Mesendoderm (in vitro differentiated cells): ENCODE results near the gene PTPRZ1.

ENCODE experiments used
- DNase-seq: peaks from one replicate; pipeline ENCODE4 v3.0.0; 2013
- H2AK5ac ChIP-seq: 2 replicates; pipeline ENCODE4 v1.6.1; 2013; ENCODE audit warnings: low read length, inconsistent platforms
- H2BK120ac ChIP-seq: 2 replicates; pipeline ENCODE4 v1.6.1; 2013; ENCODE audit warnings: low read depth, mild to moderate bottlenecking, low read length, moderate library complexity, mixed read lengths
- H2BK15ac ChIP-seq: replicated peaks from 2 replicates; pipeline ENCODE4 v1.6.1; 2013; ENCODE audit warnings: low read depth, mild to moderate bottlenecking, moderate library complexity
- H2BK5ac ChIP-seq: 2 replicates; pipeline ENCODE4 v1.6.1; 2013; ENCODE audit warnings: low read length, inconsistent platforms
- H3K18ac ChIP-seq: 2 replicates; pipeline ENCODE4 v1.6.1; 2013; ENCODE audit warnings: mild to moderate bottlenecking, low read length, mixed read lengths
- H3K23ac ChIP-seq: one replicate; pipeline ENCODE4 v1.6.1; 2013; ENCODE audit warnings: low read length
- H3K27ac ChIP-seq: 2 replicates; pipeline ENCODE4 v1.5.1; 2013; ENCODE audit warnings: low read depth, mild to moderate bottlenecking, inconsistent platforms, low read length, moderate library complexity
- H3K27me3 ChIP-seq: 2 replicates; pipeline ENCODE4 v1.6.1; 2013; ENCODE audit warnings: low read length, control low read depth, mild to moderate bottlenecking, inconsistent platforms; ENCODE audit not compliant: insufficient read depth, poor library complexity
- H3K36me3 ChIP-seq: 2 replicates; pipeline ENCODE4 v1.6.1; 2013; ENCODE audit warnings: low read length, inconsistent platforms; ENCODE audit not compliant: control insufficient read depth, insufficient read depth
- H3K4ac ChIP-seq: one replicate; pipeline ENCODE4 v1.6.1; 2013; ENCODE audit warnings: low read depth, mild to moderate bottlenecking, low read length, moderate library complexity
- H3K4me1 ChIP-seq: 2 replicates; pipeline ENCODE4 v1.6.1; 2013; ENCODE audit warnings: low read depth, low read length, inconsistent platforms; ENCODE audit not compliant: control insufficient read depth
- H3K4me2 ChIP-seq: 2 replicates; pipeline ENCODE4 v1.6.1; 2013; ENCODE audit warnings: low read length
- H3K4me3 ChIP-seq: 2 replicates; pipeline ENCODE4 v1.5.1; 2013; ENCODE audit warnings: mild to moderate bottlenecking, low read length
- H3K56ac ChIP-seq: one replicate; pipeline ENCODE4 v1.6.1; 2013; ENCODE audit warnings: low read length
- H3K79me1 ChIP-seq: 2 replicates; pipeline ENCODE4 v1.6.1; 2013; ENCODE audit warnings: low read length, inconsistent platforms
- H3K79me2 ChIP-seq: 2 replicates; pipeline ENCODE4 v1.6.1; 2013; ENCODE audit warnings: mild to moderate bottlenecking, low read length; ENCODE audit not compliant: control insufficient read depth, insufficient read depth
- H3K9ac ChIP-seq: 2 replicates; pipeline ENCODE4 v1.6.1; 2013; ENCODE audit warnings: low read length, inconsistent platforms
- H4K5ac ChIP-seq: one replicate; pipeline ENCODE4 v1.6.1; 2013; ENCODE audit warnings: low read length
- H4K8ac ChIP-seq: one replicate; pipeline ENCODE4 v1.6.1; 2013; ENCODE audit warnings: low read depth, mild to moderate bottlenecking, control low read depth, low read length, moderate library complexity
- WGBS: extraction: QIAGEN DNeasy Blood & Tissue Kit; methylation state at CpG from one replicate; pipeline ENCODE4 v1.1.7; 2013; ENCODE audit warnings: low lambda C conversion rate, missing lambda C conversion rate; ENCODE audit not compliant: insufficient coverage; ENCODE audit errors: extremely low coverage; 5-methylcytosine and 5-hydroxymethylcytosine counted together

Gene PTPRZ1

GRCh38 chr7:121945480-121946236, 72.7 kb downstream of the PTPRZ1 start:
- no peaks in the 10 kb centered on the region for H3K27me3 ChIP-seq
- no peak overlapping the region for H3K23ac ChIP-seq
- no peak overlapping the region for H3K27ac ChIP-seq
- no peaks in the 10 kb centered on the region for H3K36me3 ChIP-seq
- no peak overlapping the region for H3K18ac ChIP-seq
- H3K4me3 ChIP-seq, result no peak overlapping the region
- no peaks in the 10 kb centered on the region for H3K79me1 ChIP-seq
- H4K8ac ChIP-seq, result no peak overlapping the region
- no peaks in the 10 kb centered on the region for H3K4me1 ChIP-seq
- H3K4me2 ChIP-seq, result no peak overlapping the region
- WGBS, result no CpG with 5 or more reads among the region's 1 CpG
- no peak overlapping the region for H4K5ac ChIP-seq
- no peak overlapping the region for H3K4ac ChIP-seq
- no peak overlapping the region for H2BK5ac ChIP-seq
- no peak overlapping the region for H3K9ac ChIP-seq
- DNase-seq, result no peak
- no peak overlapping the region for H2AK5ac ChIP-seq
- no peak overlapping the region for H3K56ac ChIP-seq
- H2BK15ac ChIP-seq, result no peak overlapping the region
- no peak overlapping the region for H2BK120ac ChIP-seq
- no peaks in the 10 kb centered on the region for H3K79me2 ChIP-seq

- Histone ChIP-seq H3K79me2 (no peaks in the 10 kb centered on the region), H4K5ac (no peak overlapping the region), H3K36me3 (no peaks in the 10 kb centered on the region), H3K56ac (no peak overlapping the region), H2BK5ac (no peak overlapping the region), H2AK5ac (no peak overlapping the region), H3K27ac (no peak overlapping the region), H3K4me2 (no peak overlapping the region), H3K4ac (no peak overlapping the region), H3K18ac (no peak overlapping the region), H3K9ac (no peak overlapping the region), H3K4me3 (no peak overlapping the region), H3K4me1 (no peaks in the 10 kb centered on the region), H2BK15ac (no peak overlapping the region), H3K27me3 (no peaks in the 10 kb centered on the region), H2BK120ac (no peak overlapping the region), H3K79me1 (no peaks in the 10 kb centered on the region), H3K23ac (no peak overlapping the region), H4K8ac (no peak overlapping the region)
- DNase-seq, result no peak
Measured at GRCh38 chr7:121953164-121953563, 80.2 kb downstream of the PTPRZ1 start.

- Histone ChIP-seq H3K79me2 (no peaks in the 10 kb centered on the region), H3K27me3 (no peaks in the 10 kb centered on the region), H2AK5ac (no peak overlapping the region), H3K4me3 (no peak overlapping the region), H3K4me1 (no peaks in the 10 kb centered on the region), H4K5ac (no peak overlapping the region), H3K23ac (no peak overlapping the region), H4K8ac (no peak overlapping the region), H3K18ac (no peak overlapping the region), H2BK5ac (no peak overlapping the region), H2BK120ac (no peak overlapping the region), H3K36me3 (no peaks in the 10 kb centered on the region), H3K79me1 (no peaks in the 10 kb centered on the region), H3K9ac (no peak overlapping the region), H3K4me2 (no peak overlapping the region), H3K4ac (no peak overlapping the region), H3K27ac (no peak overlapping the region), H2BK15ac (no peak overlapping the region), H3K56ac (no peak overlapping the region)
- WGBS, result no CpG with 5 or more reads among the region's 5 CpGs
- DNase-seq, result no peak
Measured at GRCh38 chr7:121953601-121954000, 80.6 kb downstream of the PTPRZ1 start.

- no peaks in the 10 kb centered on the region for H3K36me3 ChIP-seq
- WGBS, result no CpG with 5 or more reads among the region's 1 CpG
Measured at GRCh38 chr7:121954803-121955202, 81.8 kb downstream of the PTPRZ1 start.

GRCh38 chr7:121957626-121958025, 84.7 kb downstream of the PTPRZ1 start:
- no CpG with 5 or more reads among the region's 1 CpG for WGBS
- no peak for DNase-seq
- H3K79me2 ChIP-seq, result no peaks in the 10 kb centered on the region

More at GRCh38 chr7:121954803-121955202, 81.8 kb downstream of the PTPRZ1 start:
- no peak overlapping the region for H2AK5ac ChIP-seq
- H3K56ac ChIP-seq, result no peak overlapping the region
- no peak for DNase-seq
- H3K79me2 ChIP-seq, result no peaks in the 10 kb centered on the region
- no peaks in the 10 kb centered on the region for H3K4me1 ChIP-seq
- no peak overlapping the region for H3K4me3 ChIP-seq
- no peak overlapping the region for H3K4me2 ChIP-seq
- H2BK120ac ChIP-seq, result no peak overlapping the region
- no peak overlapping the region for H3K9ac ChIP-seq
- H3K79me1 ChIP-seq, result no peaks in the 10 kb centered on the region
- H3K18ac ChIP-seq, result no peak overlapping the region
- H4K5ac ChIP-seq, result no peak overlapping the region
- H3K4ac ChIP-seq, result no peak overlapping the region
- H2BK15ac ChIP-seq, result no peak overlapping the region
- H3K23ac ChIP-seq, result no peak overlapping the region
- H4K8ac ChIP-seq, result no peak overlapping the region
- H3K27ac ChIP-seq, result no peak overlapping the region
- H3K27me3 ChIP-seq, result no peaks in the 10 kb centered on the region
- H2BK5ac ChIP-seq, result no peak overlapping the region

GRCh38 chr7:121960678-121961077, 87.7 kb downstream of the PTPRZ1 start:
- no peak overlapping the region for H3K4ac ChIP-seq
- no peak overlapping the region for H3K27ac ChIP-seq
- no peaks in the 10 kb centered on the region for H3K27me3 ChIP-seq
- no peaks in the 10 kb centered on the region for H3K79me1 ChIP-seq
- no peak overlapping the region for H3K9ac ChIP-seq
- no peak overlapping the region for H3K23ac ChIP-seq
- no peaks in the 10 kb centered on the region for H3K79me2 ChIP-seq
- H3K56ac ChIP-seq, result no peak overlapping the region
- no peak overlapping the region for H4K8ac ChIP-seq
- WGBS, result no CpG with 5 or more reads among the region's 4 CpGs
- no peaks in the 10 kb centered on the region for H3K36me3 ChIP-seq
- H4K5ac ChIP-seq, result no peak overlapping the region
- no peak overlapping the region for H2AK5ac ChIP-seq
- DNase-seq, result no peak
- H2BK120ac ChIP-seq, result no peak overlapping the region
- H3K4me1 ChIP-seq, result peaks cover 3% of the 10 kb centered on the region
- no peak overlapping the region for H3K4me2 ChIP-seq
- H3K4me3 ChIP-seq, result no peak overlapping the region
- no peak overlapping the region for H2BK15ac ChIP-seq
- H3K18ac ChIP-seq, result no peak overlapping the region
- H2BK5ac ChIP-seq, result no peak overlapping the region

More at GRCh38 chr7:121957626-121958025, 84.7 kb downstream of the PTPRZ1 start:
- H2BK120ac ChIP-seq, result no peak overlapping the region
- H3K56ac ChIP-seq, result no peak overlapping the region
- no peak overlapping the region for H4K8ac ChIP-seq
- H2BK5ac ChIP-seq, result no peak overlapping the region
- no peak overlapping the region for H3K9ac ChIP-seq
- H3K27ac ChIP-seq, result no peak overlapping the region
- no peaks in the 10 kb centered on the region for H3K79me1 ChIP-seq
- no peak overlapping the region for H2BK15ac ChIP-seq
- no peaks in the 10 kb centered on the region for H3K27me3 ChIP-seq
- no peak overlapping the region for H3K4me2 ChIP-seq
- no peak overlapping the region for H4K5ac ChIP-seq
- H3K18ac ChIP-seq, result no peak overlapping the region
- H3K4ac ChIP-seq, result no peak overlapping the region
- H3K4me1 ChIP-seq, result peaks cover 3% of the 10 kb centered on the region
- no peak overlapping the region for H3K4me3 ChIP-seq
- no peaks in the 10 kb centered on the region for H3K36me3 ChIP-seq
- H2AK5ac ChIP-seq, result no peak overlapping the region
- H3K23ac ChIP-seq, result no peak overlapping the region
